ENCODE data around the gene TCAIM. TPM values are rescaled to one million over a fixed set of nuclear protein-coding genes. Genes with fewer than 3 reads are reported as not detected.

Gene TCAIM
- total RNA-seq, 3 donors from 2014 or later, result 19.7 to 25.2 (median 24.2) TPM

- no peak overlapping the region for H3K4me3 ChIP-seq
- DNase-seq (ENCODE audit: low spot score in 2 of 2), result no peak
- intact Hi-C loops (cut with DNase I; ENCODE audit: low total_unique reads), result no loop called here
- TF ChIP-seq POLR2AphosphoS5 (IDR thresholded peaks at IDR 0.05), result no peak
- TF ChIP-seq CTCF (IDR thresholded peaks at IDR 0.05), result no peak
- H3K36me3 ChIP-seq, result no peaks in the 10 kb centered on the region
- no peaks in the 10 kb centered on the region for H3K9me3 ChIP-seq
- H3K27me3 ChIP-seq, result no peaks in the 10 kb centered on the region
- H3K4me1 ChIP-seq, result no peaks in the 10 kb centered on the region
- H3K27ac ChIP-seq, result no peak overlapping the region
These were observed 4.2 kb upstream of the TCAIM start for GRCh38 chr3:44334326-44334725.

GRCh38 chr3:44337248-44337785 lies 1.2 kb upstream of the TCAIM start:
- no peak for DNase-seq (ENCODE audit: low spot score in 2 of 2)
- no peaks in the 10 kb centered on the region for H3K36me3 ChIP-seq
- H3K4me1 ChIP-seq, result no peaks in the 10 kb centered on the region
- H3K27ac ChIP-seq, result peak overlapping the region; percentile 90 to 95
- intact Hi-C loops (cut with DNase I; ENCODE audit: low total_unique reads), result no loop called here
- peak overlapping the region; percentile 71 to 84 (median 80) for H3K4me3 ChIP-seq
- TF ChIP-seq CTCF (IDR thresholded peaks at IDR 0.05), result no peak
- TF ChIP-seq POLR2AphosphoS5 (IDR thresholded peaks at IDR 0.05), result no peak
- TF ChIP-seq POLR2A (IDR thresholded peaks at IDR 0.05), result no peak
- H3K27me3 ChIP-seq, result no peaks in the 10 kb centered on the region
- no peaks in the 10 kb centered on the region for H3K9me3 ChIP-seq

DNA sequence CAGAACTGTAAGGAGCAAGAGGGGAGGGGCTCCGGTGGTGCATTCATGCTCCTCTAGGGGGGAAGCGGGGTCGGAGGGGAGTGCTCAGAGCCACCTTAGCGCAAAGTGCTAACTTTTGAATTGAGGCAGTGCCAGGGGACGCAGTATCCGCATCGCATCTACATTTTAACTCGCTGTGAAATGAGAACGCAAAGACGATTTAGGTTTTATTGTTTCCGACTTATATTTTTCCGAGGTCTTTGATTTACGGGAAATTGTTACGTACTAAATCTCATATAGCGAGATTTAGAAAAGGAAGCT lies 212 bp downstream of the TCAIM start:
- no peaks in the 10 kb centered on the region for H3K36me3 ChIP-seq
- H3K4me3 ChIP-seq, result peak overlapping the region; percentile 71 to 84 (median 80)
- no peaks in the 10 kb centered on the region for H3K9me3 ChIP-seq
- intact Hi-C loops (cut with DNase I; ENCODE audit: low total_unique reads), result no loop called here
- H3K27ac ChIP-seq, result peak overlapping the region; percentile 90 to 95
- H3K27me3 ChIP-seq, result no peaks in the 10 kb centered on the region
- H3K4me1 ChIP-seq, result no peaks in the 10 kb centered on the region
- no peak for DNase-seq (ENCODE audit: low spot score in 2 of 2)
- peak in 2 of 3 donors; percentile 6 to 12 for TF ChIP-seq POLR2AphosphoS5 (IDR thresholded peaks at IDR 0.05)
- TF ChIP-seq POLR2A (IDR thresholded peaks at IDR 0.05), result peak; percentile 38
- TF ChIP-seq CTCF (IDR thresholded peaks at IDR 0.05), result no peak

DNA sequence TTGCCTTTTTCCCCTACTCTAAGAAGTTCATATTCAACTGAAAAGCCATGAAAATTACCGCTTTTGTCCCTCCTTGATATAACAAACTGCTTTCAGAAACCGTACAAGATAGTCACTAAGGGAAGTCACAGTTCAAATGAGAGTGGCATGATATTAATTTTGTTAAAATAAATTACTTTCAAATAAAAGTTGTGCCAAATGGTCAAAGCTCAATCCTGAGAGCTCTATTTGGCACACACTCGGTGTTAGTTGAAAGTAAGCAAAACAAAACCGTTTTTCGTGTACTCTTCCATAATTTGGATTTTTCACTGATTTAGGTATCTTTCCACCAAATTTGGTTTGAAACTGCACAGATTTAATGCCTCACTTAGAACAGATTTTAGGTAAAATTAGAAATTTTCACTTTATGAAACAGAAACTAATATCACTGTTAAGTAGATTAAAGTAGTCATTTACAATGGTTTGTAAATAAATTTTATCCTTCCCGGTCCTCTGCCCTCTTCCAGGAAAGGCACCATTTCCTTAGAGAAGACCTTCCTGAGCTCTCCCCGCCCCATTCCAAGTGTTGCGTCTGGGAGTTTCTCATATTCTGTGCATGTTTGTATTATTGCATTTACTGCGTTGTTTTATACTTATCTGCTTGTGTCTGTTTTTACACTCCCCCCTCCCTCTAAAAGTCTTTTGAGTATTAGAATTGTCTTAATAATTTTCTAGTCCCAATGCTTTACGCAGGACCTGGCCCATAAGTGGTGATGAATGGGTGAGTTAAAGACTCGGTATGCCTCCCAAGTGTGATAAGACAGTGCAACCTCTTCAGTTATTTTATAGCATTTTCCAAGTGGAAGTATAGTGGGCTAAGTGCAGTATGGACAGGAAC lies 853 bp downstream of the TCAIM start:
- intact Hi-C loops (cut with DNase I; ENCODE audit: low total_unique reads), result no loop called here

More for the DNA sequence above, 853 bp downstream of the TCAIM start:
- Histone ChIP-seq H3K27ac (peak overlapping the region; percentile 90 to 95), H3K27me3 (no peaks in the 10 kb centered on the region), H3K36me3 (no peaks in the 10 kb centered on the region), H3K9me3 (no peaks in the 10 kb centered on the region), H3K4me1 (no peaks in the 10 kb centered on the region), H3K4me3 (peak overlapping the region; percentile 71 to 84 (median 80))
- TF ChIP-seq POLR2AphosphoS5 (IDR thresholded peaks at IDR 0.05) (no peak), POLR2A (IDR thresholded peaks at IDR 0.05) (no peak), CTCF (IDR thresholded peaks at IDR 0.05) (no peak)
- DNase-seq (ENCODE audit: low spot score in 2 of 2), result no peak

Measured in breast epithelium (tissue), 4 donors.